ENCODE results near the gene RAD23B.
"Not testable (repeated sequence)": the region's sequence is repeated elsewhere in the genome, so short reads cannot be mapped to it uniquely, and the experiment has no call there.

The RAD23B gene

DNA sequence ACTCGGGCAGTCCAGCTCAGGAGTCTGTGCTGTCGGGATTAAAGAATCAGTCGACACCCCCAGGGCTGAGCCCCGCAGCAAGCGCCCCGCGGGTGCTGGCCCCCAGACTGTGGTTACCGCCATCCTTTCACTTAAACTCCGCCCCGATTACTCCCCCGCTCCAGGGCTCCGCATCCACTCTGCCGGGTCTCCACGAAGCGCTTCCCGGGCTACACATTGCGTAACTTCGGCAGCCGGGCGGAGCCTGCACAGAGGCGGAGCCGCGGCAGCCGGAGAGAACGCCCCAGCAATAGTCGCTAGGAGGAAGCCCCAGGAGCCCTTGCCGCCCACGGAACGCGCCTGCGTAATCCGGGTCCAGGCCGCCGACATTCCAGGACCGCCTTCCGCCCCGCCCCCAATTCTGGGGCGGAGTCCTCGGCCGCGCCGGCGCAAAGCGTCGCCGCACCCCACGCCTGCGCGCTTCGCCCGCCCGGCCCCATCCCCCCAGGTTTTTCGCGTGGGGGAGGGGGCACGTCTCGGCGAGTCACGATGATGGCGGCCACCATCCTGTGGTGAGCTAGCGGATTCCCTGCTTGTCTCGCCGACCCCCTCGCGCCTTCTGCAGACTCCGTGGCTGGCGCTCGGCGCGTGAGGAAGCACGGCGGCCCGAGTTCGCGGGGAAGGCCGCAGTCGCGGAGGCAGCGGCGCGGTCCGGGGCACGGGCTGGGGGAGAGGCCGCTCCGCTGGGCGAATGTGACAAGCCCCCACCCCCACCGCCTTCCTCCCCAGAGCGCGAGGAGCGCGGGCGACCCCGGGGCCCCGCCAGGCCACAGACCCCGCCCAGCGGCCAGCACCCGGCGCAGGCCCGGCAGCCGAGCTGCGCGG lies at the start of gene RAD23B:
RAD23B (plus strand) TSS at position 521 of the 864 bp plus-strand sequence. CDS start 351 bp downstream, outside the sequence.
- DNase-seq (ENCODE audit: low spot score) = peak; percentile 99

GRCh38 chr9:107235765-107236442 lies 47.2 kb upstream of the RAD23B start:
- no peak for DNase-seq (ENCODE audit: low spot score)

- DNase-seq (ENCODE audit: low spot score) = no peak
These were observed 45.2 kb upstream of the RAD23B start for GRCh38 chr9:107237873-107238272.

DNA sequence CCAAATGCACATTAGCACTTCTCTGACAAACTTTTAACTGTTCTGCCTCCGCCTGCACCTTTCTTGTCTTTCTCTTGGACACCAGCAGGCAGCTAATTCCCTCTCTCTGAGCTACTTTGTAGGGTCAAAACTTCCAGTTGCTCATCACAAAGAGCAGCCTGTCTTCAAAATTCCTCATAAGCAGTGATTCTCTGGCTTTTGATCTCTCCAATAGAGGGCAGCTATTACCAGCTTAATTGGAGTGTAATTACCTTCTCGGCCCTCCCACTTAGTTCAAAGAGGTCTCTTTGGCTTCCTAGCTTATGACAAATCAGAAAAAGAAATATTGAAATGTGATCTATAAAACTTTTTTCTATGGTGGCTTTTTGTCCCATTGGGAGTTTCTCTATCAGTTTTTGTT lies 43.6 kb upstream of the RAD23B start:
- peak; percentile 44 for DNase-seq (ENCODE audit: low spot score)

DNA sequence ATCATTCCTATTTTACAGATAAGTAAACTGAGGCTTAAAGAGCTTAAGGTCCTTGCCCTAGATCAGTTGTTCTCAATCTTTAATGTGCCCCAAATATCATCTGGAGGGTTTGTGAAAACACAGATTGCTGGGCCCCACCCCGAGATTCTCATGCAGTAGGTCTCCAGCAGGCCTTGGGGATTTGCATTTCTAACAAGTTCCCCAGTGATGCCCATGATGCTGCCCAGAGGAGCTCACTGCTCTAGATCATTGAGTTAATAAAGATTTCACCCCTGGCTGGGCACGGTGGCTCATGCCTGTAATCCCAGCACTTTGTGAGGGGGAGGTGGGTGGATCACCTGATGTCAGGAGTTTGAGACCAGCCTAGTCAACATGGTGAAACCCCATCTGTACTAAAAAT lies 42.8 kb upstream of the RAD23B start:
- DNase-seq (ENCODE audit: low spot score) = no peak

GRCh38 chr9:107242073-107243030 lies 40.7 kb upstream of the RAD23B start:
- DNase-seq (ENCODE audit: low spot score) = no peak

DNA sequence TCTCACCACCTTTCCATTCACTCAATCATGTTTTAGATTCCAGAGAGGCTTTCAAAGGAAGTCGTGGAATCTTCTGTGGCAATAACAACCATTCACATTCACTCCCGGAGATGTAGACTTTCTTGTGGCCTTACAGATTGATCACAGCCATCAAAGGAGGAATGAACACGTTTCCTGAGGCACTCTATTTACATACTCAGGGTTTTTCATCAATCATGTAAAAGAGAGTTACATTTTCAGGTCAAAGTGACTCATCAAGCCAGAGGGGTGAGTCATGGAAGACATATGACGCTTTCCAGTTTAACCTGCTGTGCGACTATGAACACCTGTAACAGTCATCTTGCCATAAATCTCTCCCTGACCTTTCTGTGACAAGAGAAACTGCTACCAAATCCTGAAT lies 39.3 kb upstream of the RAD23B start:
- no peak for DNase-seq (ENCODE audit: low spot score)

- no peak for DNase-seq (ENCODE audit: low spot score)
These were observed 36.5 kb upstream of the RAD23B start for GRCh38 chr9:107246259-107247254.

- DNase-seq (ENCODE audit: low spot score) = no peak
These were observed 34.4 kb upstream of the RAD23B start for GRCh38 chr9:107248714-107249113.

GRCh38 chr9:107249131-107249533 lies 33.9 kb upstream of the RAD23B start:
- no peak for DNase-seq (ENCODE audit: low spot score)

DNA sequence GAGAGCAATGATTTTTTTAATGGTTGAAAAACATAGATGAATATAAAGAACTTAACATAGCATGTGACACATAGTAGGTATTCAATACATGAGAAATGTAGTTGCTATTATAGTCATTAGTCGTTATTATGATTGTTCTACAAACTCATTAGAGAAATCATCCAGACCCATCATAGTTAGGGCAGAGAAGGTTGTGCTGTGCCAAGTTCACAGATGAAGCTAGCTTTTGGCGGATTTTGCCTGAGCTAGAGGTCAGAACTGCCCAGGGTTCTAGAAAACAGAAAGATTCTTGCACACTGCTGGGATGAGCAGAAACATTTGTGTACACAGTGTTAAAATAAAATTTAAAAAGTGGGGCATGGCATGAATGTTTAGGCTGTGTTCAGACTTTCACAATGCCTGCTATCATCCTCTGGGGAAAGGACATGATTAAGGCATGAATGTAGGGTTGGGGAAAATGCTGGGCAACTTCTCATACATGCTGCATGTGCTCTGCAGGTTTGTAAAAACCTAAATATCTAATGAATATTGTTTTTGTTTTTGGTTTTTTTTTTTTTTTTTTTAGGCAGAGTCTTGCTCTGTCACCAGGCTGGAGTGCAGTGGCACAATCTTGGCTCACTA lies 33.3 kb upstream of the RAD23B start:
- DNase-seq (ENCODE audit: low spot score) = no peak

DNA sequence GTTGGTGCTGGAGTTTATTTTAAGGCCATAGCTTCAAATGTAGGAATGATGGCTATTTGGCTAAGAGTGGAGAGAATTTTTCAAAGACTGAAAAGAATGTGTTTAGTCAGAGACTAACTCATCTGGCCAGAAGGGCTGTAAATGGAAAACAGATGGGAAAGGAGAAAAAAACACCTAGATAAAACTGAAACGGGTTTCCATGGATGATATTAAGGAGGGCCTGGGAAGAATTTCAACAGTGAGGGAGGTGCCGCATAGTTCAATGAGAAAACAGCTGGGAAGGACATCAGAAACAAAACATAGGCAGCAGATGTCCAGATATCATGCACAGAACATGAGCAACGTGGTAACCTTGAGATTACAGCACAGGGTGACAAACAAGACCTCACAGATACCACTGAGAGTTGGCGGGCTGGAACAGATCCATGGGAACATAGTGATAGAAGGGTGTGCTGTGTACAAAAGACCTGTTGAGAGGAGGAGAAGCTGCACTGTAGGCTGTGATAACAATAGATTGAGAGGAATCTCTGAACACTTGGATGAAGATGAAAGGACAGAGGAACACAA lies 31.2 kb upstream of the RAD23B start:
- DNase-seq (ENCODE audit: low spot score) = no peak

GRCh38 chr9:107258919-107259318 lies 24.2 kb upstream of the RAD23B start:
- DNase-seq (ENCODE audit: low spot score) = no peak

DNA sequence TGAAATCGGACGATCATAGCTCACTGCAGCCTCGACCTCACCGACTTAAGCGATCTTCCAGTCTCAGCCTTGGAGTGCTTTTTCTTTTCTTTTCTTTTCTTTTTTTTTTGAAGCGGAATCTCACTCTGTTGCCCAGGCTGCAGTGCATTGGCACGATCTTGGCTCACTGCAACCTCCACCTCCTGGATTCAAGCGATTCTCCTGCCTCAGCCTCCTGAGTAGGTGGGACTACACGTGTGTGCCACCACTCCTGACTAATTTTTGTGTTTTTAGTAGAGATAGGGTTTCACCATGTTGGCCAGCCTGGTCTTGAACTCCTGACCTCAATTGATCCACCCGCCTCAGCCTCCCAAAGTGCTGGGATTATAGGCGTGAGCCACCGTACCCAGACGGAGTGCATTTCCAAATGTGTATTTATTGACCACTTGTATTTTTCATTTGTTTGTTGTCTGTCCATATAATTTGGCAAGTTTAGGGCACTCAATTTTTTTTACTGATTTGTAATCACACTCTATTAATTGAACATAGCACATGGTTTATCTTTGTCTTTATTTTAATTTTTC lies 23.2 kb upstream of the RAD23B start:
- not testable (repeated sequence) for DNase-seq (ENCODE audit: low spot score)

- DNase-seq (ENCODE audit: low spot score) = no peak
These were observed 22.5 kb upstream of the RAD23B start for GRCh38 chr9:107260437-107261081.

DNA sequence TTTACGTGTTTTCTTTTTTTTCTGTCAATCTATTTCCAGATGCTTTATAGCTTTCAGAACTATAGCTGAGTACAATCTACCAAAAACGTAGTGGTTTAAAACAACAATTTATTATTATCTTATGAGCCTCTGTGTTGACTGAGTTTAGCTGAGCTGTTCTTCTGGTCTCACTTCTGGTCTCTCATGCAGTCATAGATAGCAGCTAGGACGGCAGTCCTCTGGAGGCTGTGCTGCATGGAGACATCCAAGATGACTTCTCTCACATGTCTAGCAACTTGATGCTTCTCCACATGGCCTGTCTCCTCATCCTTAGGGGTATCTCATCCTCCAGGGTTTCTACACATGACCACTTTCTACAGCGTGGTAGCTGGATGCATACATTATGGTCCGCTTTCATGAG lies 22.0 kb upstream of the RAD23B start:
- no peak for DNase-seq (ENCODE audit: low spot score)

- no peak for DNase-seq (ENCODE audit: low spot score)
These were observed 19.8 kb upstream of the RAD23B start for GRCh38 chr9:107263289-107263688.

DNA sequence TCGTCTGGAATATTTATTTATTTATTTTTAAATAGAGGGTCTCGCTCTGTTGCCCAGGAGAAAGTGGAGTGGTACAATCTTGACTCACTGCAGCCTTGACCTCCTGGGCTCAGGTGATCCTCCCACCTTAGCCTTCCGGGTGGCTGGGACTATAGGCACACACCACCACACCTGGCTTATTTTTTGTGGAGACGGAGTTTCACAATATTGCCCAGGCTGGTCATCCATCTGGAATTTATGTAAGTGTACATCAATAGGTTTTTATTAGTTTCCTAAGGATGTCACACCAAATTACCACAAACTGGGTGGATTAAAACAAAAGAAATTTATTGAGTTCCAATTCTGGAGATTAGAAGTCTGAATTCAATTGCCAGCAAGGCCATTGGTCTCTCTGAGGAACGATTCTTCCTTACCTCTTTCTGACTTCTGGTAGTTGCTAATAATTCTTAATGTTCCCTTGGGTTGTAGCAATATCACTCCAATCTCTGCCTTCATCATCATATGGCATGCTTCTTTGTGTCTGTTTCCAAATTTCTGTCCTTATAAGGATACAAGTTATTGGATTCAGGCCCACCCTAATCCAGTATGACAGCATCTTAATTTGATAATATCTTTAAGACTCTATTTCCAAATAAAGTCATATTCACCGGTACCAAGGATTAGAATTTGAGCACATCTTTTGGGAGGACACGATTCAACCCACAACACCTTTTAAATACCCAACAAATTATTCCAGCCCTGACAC lies 16.3 kb upstream of the RAD23B start:
- DNase-seq (ENCODE audit: low spot score) = no peak

DNA sequence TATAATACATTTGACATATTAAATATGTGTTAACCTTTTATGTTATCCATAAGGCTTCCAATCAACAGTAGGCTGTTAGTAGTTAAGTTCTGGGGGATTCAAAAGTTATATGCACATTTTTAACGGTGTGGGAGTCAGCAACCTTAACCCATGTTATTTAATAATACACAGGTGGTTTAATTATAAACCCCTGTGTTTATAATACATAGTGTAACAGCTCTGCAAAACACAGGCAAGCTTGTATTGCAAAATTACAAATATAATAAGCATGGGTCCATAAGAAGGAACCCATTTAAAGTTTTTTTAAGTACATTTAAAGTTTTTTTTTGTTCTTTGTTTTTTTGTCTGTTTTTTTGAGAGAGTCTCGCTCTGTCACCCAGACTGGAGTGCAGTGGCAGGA lies 14.5 kb upstream of the RAD23B start:
- no peak for DNase-seq (ENCODE audit: low spot score)
